ENCODE results near the gene MIXL1.

GRCh38 chr1:226199971-226200370 is 23.5 kb upstream of the MIXL1 start:
- TF ChIP-seq EZH2 (IDR thresholded peaks at IDR 0.05; ENCODE audit: borderline replicate concordance), result no peak
- no peak for TF ChIP-seq CTCF (IDR thresholded peaks at IDR 0.05; ENCODE audit: poor library complexity)

Data from hepatocyte (in vitro differentiated cells).